Muscle layer of colon (tissue), 2 donors: ENCODE results near the gene TGFBR3.

Source experiments
- H3K27ac ChIP-seq: one replicate; pipeline ENCODE4 v1.7.0; 2013; ENCODE audit warnings: low read depth, mild to moderate bottlenecking, low read length, moderate library complexity
- H3K27me3 ChIP-seq, 2 donors: one replicate each; pipeline ENCODE4 v1.7.0; 2013; ENCODE audit warnings: low read length in 2 of 2, mild to moderate bottlenecking in 2 of 2; ENCODE audit not compliant: insufficient read depth in 2 of 2, control insufficient read depth in 1 of 2
- H3K36me3 ChIP-seq: one replicate; pipeline ENCODE4 v1.7.0; 2013; ENCODE audit warnings: mild to moderate bottlenecking, low read length; ENCODE audit not compliant: insufficient read depth
- H3K4me1 ChIP-seq: one replicate; pipeline ENCODE4 v1.7.0; 2013; ENCODE audit warnings: mild to moderate bottlenecking, low read length; ENCODE audit not compliant: insufficient read depth
- H3K4me3 ChIP-seq, 2 donors: one replicate each; pipeline ENCODE4 v1.7.0; 2013; ENCODE audit warnings: low read length in 2 of 2, low read depth in 1 of 2, mild to moderate bottlenecking in 1 of 2, moderate library complexity in 1 of 2
- H3K9ac ChIP-seq: one replicate; pipeline ENCODE4 v1.7.0; 2013; ENCODE audit warnings: low read length
- H3K9me3 ChIP-seq: one replicate; pipeline ENCODE4 v1.7.0; 2013; ENCODE audit warnings: mild to moderate bottlenecking, low read length
- donor health status: abdominal sarcoma.
- donor health status: Adenocarcinoma of cecum.

TGFBR3 gene

GRCh38 chr1:91697416-91697815, 188.5 kb downstream of the TGFBR3 start:
- Histone ChIP-seq H3K4me1 (peaks cover 33% of the 10 kb centered on the region), H3K9me3 (no peaks in the 10 kb centered on the region), H3K4me3 (no peak overlapping the region), H3K27ac (no peak overlapping the region), H3K9ac (no peak overlapping the region), H3K36me3 (peaks cover 38% of the 10 kb centered on the region), H3K27me3 (no peaks in the 10 kb centered on the region)

GRCh38 chr1:91696321-91696720, 189.6 kb downstream of the TGFBR3 start:
- Histone ChIP-seq H3K4me3 (no peak overlapping the region), H3K27me3 (no peaks in the 10 kb centered on the region), H3K4me1 (peaks cover 33% of the 10 kb centered on the region), H3K9ac (no peak overlapping the region), H3K9me3 (no peaks in the 10 kb centered on the region), H3K27ac (no peak overlapping the region), H3K36me3 (peaks cover 35% of the 10 kb centered on the region)

GRCh38 chr1:91693557-91693956, 192.4 kb downstream of the TGFBR3 start:
- Histone ChIP-seq H3K4me1 (peaks cover 33% of the 10 kb centered on the region), H3K36me3 (peaks cover 32% of the 10 kb centered on the region), H3K27ac (no peak overlapping the region)

GRCh38 chr1:91691525-91691924, 194.4 kb downstream of the TGFBR3 start:
- peaks cover 22% of the 10 kb centered on the region for H3K4me1 ChIP-seq
- peaks cover 22% of the 10 kb centered on the region for H3K36me3 ChIP-seq
- no peak overlapping the region for H3K4me3 ChIP-seq
- H3K9me3 ChIP-seq: no peaks in the 10 kb centered on the region
- H3K9ac ChIP-seq: no peak overlapping the region
- no peak overlapping the region for H3K27ac ChIP-seq
- no peaks in the 10 kb centered on the region for H3K27me3 ChIP-seq

More at GRCh38 chr1:91693557-91693956, 192.4 kb downstream of the TGFBR3 start:
- no peak overlapping the region for H3K4me3 ChIP-seq
- no peaks in the 10 kb centered on the region for H3K27me3 ChIP-seq
- H3K9me3 ChIP-seq: no peaks in the 10 kb centered on the region
- no peak overlapping the region for H3K9ac ChIP-seq

GRCh38 chr1:91689641-91690481, 196.1 kb downstream of the TGFBR3 start:
- Histone ChIP-seq H3K4me3 (no peak overlapping the region), H3K4me1 (peaks cover 34% of the 10 kb centered on the region), H3K9ac (no peak overlapping the region), H3K36me3 (peaks cover 11% of the 10 kb centered on the region), H3K27ac (no peak overlapping the region), H3K9me3 (no peaks in the 10 kb centered on the region), H3K27me3 (no peaks in the 10 kb centered on the region)

DNA sequence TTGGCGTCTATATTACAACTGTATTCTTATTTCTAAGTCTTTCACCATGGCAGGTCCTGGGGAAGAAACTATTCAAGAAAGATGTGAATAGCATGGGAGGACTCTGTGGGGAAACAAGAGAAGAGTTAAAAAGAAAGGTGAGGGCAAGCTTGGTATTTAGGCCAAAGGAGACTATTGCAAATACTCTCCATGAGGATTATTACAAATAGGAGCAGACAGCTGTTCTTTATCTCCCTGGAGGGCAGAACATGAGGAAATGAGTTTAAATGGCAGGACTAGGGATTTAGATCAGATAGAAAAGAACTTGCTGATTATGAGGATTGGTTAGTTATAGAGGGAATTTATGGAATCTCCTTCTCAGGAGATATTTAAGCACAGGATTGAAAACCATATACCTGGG, 198.5 kb downstream of the TGFBR3 start:
- Histone ChIP-seq H3K36me3 (peaks cover 15% of the 10 kb centered on the region), H3K4me3 (no peak overlapping the region), H3K4me1 (peaks cover 26% of the 10 kb centered on the region), H3K27ac (no peak overlapping the region), H3K27me3 (no peaks in the 10 kb centered on the region), H3K9me3 (no peaks in the 10 kb centered on the region), H3K9ac (no peak overlapping the region)

- Histone ChIP-seq H3K27ac (no peak overlapping the region), H3K27me3 (no peaks in the 10 kb centered on the region), H3K36me3 (peaks cover 21% of the 10 kb centered on the region), H3K4me1 (peaks cover 26% of the 10 kb centered on the region), H3K9ac (no peak overlapping the region), H3K4me3 (no peak overlapping the region), H3K9me3 (no peaks in the 10 kb centered on the region)
These were observed 200.0 kb downstream of the TGFBR3 start for GRCh38 chr1:91685994-91686393.

GRCh38 chr1:91684481-91685196, 201.3 kb downstream of the TGFBR3 start:
- Histone ChIP-seq H3K27me3 (no peaks in the 10 kb centered on the region), H3K36me3 (peaks cover 21% of the 10 kb centered on the region), H3K9me3 (no peaks in the 10 kb centered on the region), H3K4me1 (peaks cover 26% of the 10 kb centered on the region), H3K27ac (peak overlapping the region; percentile 19), H3K9ac (no peak overlapping the region), H3K4me3 (no peak overlapping the region)

- Histone ChIP-seq H3K4me1 (peaks cover 26% of the 10 kb centered on the region), H3K4me3 (no peak overlapping the region), H3K9me3 (no peaks in the 10 kb centered on the region), H3K27me3 (no peaks in the 10 kb centered on the region), H3K9ac (no peak overlapping the region), H3K27ac (no peak overlapping the region), H3K36me3 (peaks cover 15% of the 10 kb centered on the region)
These were observed 202.4 kb downstream of the TGFBR3 start for GRCh38 chr1:91683598-91683951.

GRCh38 chr1:91682882-91683597, 202.9 kb downstream of the TGFBR3 start:
- Histone ChIP-seq H3K4me3 (no peak overlapping the region), H3K4me1 (peaks cover 26% of the 10 kb centered on the region), H3K9me3 (no peaks in the 10 kb centered on the region), H3K36me3 (peaks cover 15% of the 10 kb centered on the region), H3K27me3 (no peaks in the 10 kb centered on the region), H3K27ac (no peak overlapping the region), H3K9ac (no peak overlapping the region)

GRCh38 chr1:91680556-91681155, 205.3 kb downstream of the TGFBR3 start:
- Histone ChIP-seq H3K36me3 (peaks cover 15% of the 10 kb centered on the region), H3K9ac (no peak overlapping the region), H3K4me1 (peaks cover 18% of the 10 kb centered on the region), H3K27ac (no peak overlapping the region), H3K27me3 (no peaks in the 10 kb centered on the region), H3K4me3 (no peak overlapping the region), H3K9me3 (no peaks in the 10 kb centered on the region)
